Naive thymus-derived CD8-positive, alpha-beta T cell (primary cell): Measurements from ENCODE around the gene DEFB110. TPM values are rescaled to one million over a fixed set of nuclear protein-coding genes. Genes with fewer than 3 reads are reported as not detected.

Experiments used
- ATAC-seq, 2 donors: fragments of 150-1000 bp; cut with Tn5 transposase in 1 of 2; sonication (Bioruptor Pico), chemical (Tn5 transposase) in 1 of 2; 1 replicate in 1 of 2; 2 replicates in 1 of 2; pipeline ENCODE4 v1.10.0; 2021; ENCODE audit warnings: mild to moderate bottlenecking in 2 of 2, moderate library complexity in 2 of 2
- POLR2A ChIA-PET: fragments of 350-600 bp; sonication (Branson Sonifier 250); formaldehyde crosslinking; loops from one replicate; lab custom pipeline; 2021; ENCODE audit warnings: antibody characterized with exemption; lab: Charles Lee
- DNase-seq, 10 donors: peaks; one replicate each; pipeline versions ENCODE4 v3.0.0 to v3.0.0-alpha.2; 2020 to 2022
- H3K27ac Mint-ChIP-seq, 10 donors: one replicate each; pipeline ENCODE4 v1.8.0; 2020 to 2022; ENCODE audit warnings: mild to moderate bottlenecking in 10 of 10, mixed read lengths in 10 of 10, moderate library complexity in 4 of 10, inconsistent platforms in 1 of 10
- H3K27me3 Mint-ChIP-seq, 5 donors: one replicate each; pipeline ENCODE4 v1.8.0; 2021 to 2022; ENCODE audit warnings: mixed read lengths in 5 of 5
- H3K36me3 Mint-ChIP-seq, 3 donors: one replicate each; pipeline ENCODE4 v1.8.0; 2020 to 2022; ENCODE audit warnings: mixed read lengths in 3 of 3, mild to moderate bottlenecking in 2 of 3, inconsistent platforms in 1 of 3
- H3K4me1 Mint-ChIP-seq, 4 donors: one replicate each; pipeline ENCODE4 v1.8.0; 2021 to 2022; ENCODE audit warnings: mixed read lengths in 4 of 4
- H3K4me3 Mint-ChIP-seq, 10 donors: one replicate each; pipeline ENCODE4 v1.8.0; 2020 to 2022; ENCODE audit warnings: mild to moderate bottlenecking in 10 of 10, mixed read lengths in 10 of 10, moderate library complexity in 6 of 10, inconsistent platforms in 1 of 10
- H3K9me3 Mint-ChIP-seq, 9 donors: one replicate each; pipeline ENCODE4 v1.8.0; 2020 to 2022; ENCODE audit warnings: mixed read lengths in 9 of 9, mild to moderate bottlenecking in 3 of 9, inconsistent platforms in 1 of 9, moderate library complexity in 1 of 9
- polyA plus RNA-seq, 3 donors: library from polyadenylated mRNA; unstranded; fragments of 300-500 nt; fragmentation: Illumina TruSeq; gene quantifications; one replicate each; pipeline ENCODE4 v1.2.3, GENCODE V29; 2021
- total RNA-seq, 8 experiments: library from RNA in 2 of 8; stranded (reverse) in 2 of 8; gene quantifications; one replicate each; pipeline ENCODE4 v1.2.3 and lab custom pipeline; 2021 to 2026

Gene DEFB110
- not detected for total RNA-seq
- polyA plus RNA-seq, result not detected
- total RNA-seq (lab: John Stamatoyannopoulos, UW), result 0 reads per million in 6 experiments

DNA sequence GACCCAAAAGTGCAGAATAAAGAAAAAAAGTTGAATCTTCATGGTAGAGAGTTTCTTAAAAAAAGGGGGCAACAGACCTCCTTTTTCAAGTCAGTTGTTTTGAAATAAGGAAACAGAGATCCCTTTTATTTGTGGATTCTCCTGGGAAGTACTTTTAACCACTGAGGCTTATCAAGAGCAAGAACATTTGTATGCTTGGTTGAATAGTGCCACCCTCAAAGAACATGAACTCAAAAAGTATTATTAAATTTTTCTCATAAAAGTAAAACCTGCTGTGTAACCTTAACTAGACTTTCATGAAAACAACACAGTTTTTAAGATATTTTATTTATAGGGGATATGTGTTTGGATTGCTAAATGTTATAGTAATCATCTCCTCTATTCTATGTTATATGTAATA, at the start of gene DEFB110:
TSS of gene DEFB110 (minus strand) at position 101 of the 400 bp plus-strand sequence. CDS start at position 42, 59 bp downstream.
- POLR2A ChIA-PET, result no interaction called here
- H3K36me3 Mint-ChIP-seq, result no peaks in the 10 kb centered on the region

DNA sequence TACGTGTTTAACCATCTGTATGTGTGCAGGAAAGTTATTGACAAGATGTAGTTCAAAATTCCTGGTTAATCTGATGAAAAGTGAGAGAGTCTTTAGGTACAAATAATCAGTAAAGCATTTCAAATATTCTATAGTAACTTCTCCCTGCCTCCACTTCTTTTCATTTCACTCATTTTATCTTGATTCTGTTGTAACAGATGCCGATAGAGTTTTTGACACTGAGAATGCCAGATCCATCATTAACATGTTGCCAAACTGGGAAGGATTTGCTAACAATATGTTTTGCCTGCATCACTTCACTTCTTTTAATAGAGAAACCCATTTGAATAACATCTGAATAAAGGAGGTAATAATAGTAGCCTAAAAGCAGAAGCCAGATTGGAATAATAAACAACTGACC, 48.3 kb upstream of the DEFB110 start:
- H3K27me3 Mint-ChIP-seq, result no peaks in the 10 kb centered on the region
- no peak for DNase-seq
- no peak overlapping the region for H3K4me3 Mint-ChIP-seq
- no peak overlapping the region for H3K27ac Mint-ChIP-seq
- POLR2A ChIA-PET, result no interaction called here
- H3K36me3 Mint-ChIP-seq, result no peaks in the 10 kb centered on the region
- no peak for ATAC-seq
- H3K9me3 Mint-ChIP-seq, result peaks cover 2 to 14% (median 9%) of the 10 kb centered on the region in 9 donors
- no peaks in the 10 kb centered on the region for H3K4me1 Mint-ChIP-seq

More for the DNA sequence above, at the start of gene DEFB110:
- DNase-seq (no peak), ATAC-seq (no peak)
- Mint-ChIP-seq H3K27ac (no peak within 1 kb of the TSS), H3K9me3 (peaks cover 0 to 16% (median 4%) of the 10 kb centered on the region in 9 donors), H3K4me1 (no peaks in the 10 kb centered on the region), H3K4me3 (no peak within 1 kb of the TSS), H3K27me3 (no peaks in the 10 kb centered on the region)

DNA sequence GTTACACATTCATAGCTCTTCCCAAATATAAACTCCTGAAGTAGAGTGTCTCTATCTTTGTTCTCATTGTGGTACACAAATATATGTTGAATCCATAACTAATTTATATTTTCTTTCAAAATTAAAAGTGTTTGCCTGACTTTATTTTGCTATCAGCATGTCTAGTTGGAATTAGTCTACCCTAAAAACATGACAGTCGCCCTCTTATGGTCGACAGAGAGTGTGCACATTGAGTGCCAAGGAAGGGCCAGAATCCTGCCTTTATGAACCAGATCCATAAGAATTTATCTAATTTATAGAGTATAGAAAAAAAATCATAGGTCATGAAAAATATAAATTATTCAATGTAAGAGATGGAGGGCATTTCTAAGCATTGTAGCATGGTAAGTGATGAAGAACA, 40.3 kb upstream of the DEFB110 start:
- H3K27ac Mint-ChIP-seq, result no peak overlapping the region
- DNase-seq (no peak), ATAC-seq (no peak)
- H3K27me3 Mint-ChIP-seq, result peaks cover 0 to 2% (median 0%) of the 10 kb centered on the region in 5 donors
- no peak overlapping the region for H3K4me3 Mint-ChIP-seq
- no peaks in the 10 kb centered on the region for H3K36me3 Mint-ChIP-seq
- peaks cover 0 to 47% (median 3%) of the 10 kb centered on the region in 9 donors for H3K9me3 Mint-ChIP-seq
- POLR2A ChIA-PET, result no interaction called here
- H3K4me1 Mint-ChIP-seq, result no peaks in the 10 kb centered on the region

DNA sequence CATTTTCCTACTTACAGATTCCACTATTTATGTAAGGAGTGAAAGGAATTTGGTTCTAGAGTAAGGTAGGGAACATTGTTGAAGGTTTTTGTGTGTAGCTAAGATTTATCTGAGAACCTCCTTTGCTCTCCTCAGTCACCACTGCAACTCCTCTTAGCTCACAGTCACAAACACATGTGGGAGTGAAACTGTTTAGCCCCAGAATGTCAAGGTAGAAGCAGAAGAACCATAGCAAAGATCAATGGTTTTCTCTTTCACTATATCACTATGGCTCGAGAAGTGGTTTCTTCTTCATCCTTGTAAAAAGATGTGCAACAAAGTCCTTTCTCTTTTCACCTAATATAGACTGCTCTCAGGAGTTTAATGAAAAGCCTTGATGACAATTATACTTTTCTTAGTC, 34.4 kb upstream of the DEFB110 start:
- ATAC-seq (no peak), DNase-seq (no peak)
- Mint-ChIP-seq H3K36me3 (no peaks in the 10 kb centered on the region), H3K27me3 (peaks cover 0 to 2% (median 0%) of the 10 kb centered on the region in 5 donors), H3K4me3 (no peak overlapping the region), H3K27ac (no peak overlapping the region), H3K4me1 (no peaks in the 10 kb centered on the region), H3K9me3 (peaks cover 0 to 14% (median 2%) of the 10 kb centered on the region in 9 donors)
- POLR2A ChIA-PET, result no interaction called here

DNA sequence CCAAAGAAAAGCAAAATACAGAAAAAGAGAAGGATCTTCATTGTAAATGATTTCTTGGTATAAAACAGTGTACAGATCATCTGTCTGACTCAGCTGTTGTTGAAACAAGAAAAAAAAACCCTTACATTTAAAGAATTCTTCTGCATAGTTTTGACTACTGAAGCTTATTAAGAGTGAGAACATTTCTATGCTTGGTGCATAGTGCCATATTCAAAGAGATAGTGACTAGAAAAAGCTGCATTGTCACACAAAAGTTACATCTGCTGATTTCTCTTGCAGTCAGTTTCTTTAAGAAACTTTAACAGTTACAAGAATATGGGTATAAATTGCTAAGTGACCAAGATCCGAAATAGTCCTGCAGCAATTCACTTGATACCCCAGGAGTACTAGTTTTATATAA, 28.0 kb upstream of the DEFB110 start, which contains the start of gene DEFB112:
TSS of gene DEFB112 (minus strand) at position 101 of the 400 bp plus-strand sequence. CDS start at position 41, 60 bp downstream.
- POLR2A ChIA-PET, result no interaction called here
- H3K36me3 Mint-ChIP-seq, result no peaks in the 10 kb centered on the region
- no peaks in the 10 kb centered on the region for H3K4me1 Mint-ChIP-seq
- H3K9me3 Mint-ChIP-seq, result no peaks in the 10 kb centered on the region
- no peak within 1 kb of the TSS for H3K27ac Mint-ChIP-seq
- no peak within 1 kb of the TSS for H3K4me3 Mint-ChIP-seq
- no peak for ATAC-seq
- no peaks in the 10 kb centered on the region for H3K27me3 Mint-ChIP-seq
- no peak for DNase-seq

DNA sequence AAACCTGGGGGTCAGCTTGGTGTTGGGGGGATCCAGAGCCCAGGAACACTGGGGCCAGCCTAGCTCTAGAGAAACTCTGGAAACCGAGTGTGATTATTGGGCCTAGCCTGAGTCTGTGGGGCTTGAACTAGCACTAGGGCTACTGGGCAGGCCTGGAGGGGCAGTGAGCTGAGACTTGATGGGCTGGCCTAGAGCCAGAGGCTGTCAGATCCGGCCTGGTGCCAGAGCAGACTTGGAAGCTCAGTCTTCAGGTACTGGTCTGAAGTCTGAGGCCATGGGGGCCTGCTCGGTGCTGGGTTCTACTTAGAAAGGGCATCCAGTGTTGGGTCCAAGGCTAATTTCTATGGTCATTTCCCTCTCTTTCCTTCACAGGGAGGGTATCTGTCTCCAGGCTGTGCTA, 25.2 kb upstream of the DEFB110 start:
- no peak for DNase-seq
- no peaks in the 10 kb centered on the region for H3K27me3 Mint-ChIP-seq
- no peak overlapping the region for H3K27ac Mint-ChIP-seq
- no peak overlapping the region for H3K4me3 Mint-ChIP-seq
- POLR2A ChIA-PET, result no interaction called here
- no peak for ATAC-seq
- H3K4me1 Mint-ChIP-seq, result no peaks in the 10 kb centered on the region
- no peaks in the 10 kb centered on the region for H3K9me3 Mint-ChIP-seq
- no peaks in the 10 kb centered on the region for H3K36me3 Mint-ChIP-seq

DNA sequence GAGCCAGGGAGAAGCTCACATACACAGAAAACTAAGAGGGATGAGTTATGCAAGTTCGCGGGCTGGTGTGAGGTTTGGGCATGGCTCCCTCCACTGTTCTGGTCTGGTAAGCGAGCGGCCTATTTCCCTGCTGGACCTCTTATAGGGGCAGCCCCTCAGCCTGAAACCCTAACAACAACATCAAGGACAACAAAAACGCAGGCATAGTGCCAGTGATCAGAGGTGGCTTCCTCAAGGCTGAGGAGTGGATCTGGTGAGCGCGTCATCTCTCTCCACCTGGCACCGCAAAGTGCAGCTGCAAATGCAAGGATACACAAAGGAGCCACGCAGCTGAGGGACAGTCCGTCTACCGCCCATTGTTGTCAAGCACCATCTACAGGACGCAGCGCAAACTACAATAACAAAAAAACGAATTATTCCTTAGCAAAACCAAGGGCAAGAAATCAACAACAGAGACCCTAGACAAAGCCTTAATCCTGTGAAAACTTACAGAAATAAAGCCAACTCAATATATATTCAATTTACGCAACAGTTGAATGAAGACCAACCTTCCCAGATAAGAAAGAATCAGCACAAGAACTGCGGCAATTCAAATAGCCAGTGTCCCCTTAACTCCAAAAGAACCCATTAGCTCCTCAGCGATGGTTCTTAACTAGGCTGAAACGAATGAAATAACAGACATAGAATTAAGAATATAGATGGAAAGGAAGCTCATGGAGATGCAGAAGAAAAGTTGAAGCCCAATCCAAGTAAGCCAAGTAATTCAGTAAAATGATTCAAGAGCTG, 9.2 kb upstream of the DEFB110 start:
- Mint-ChIP-seq H3K4me1 (no peaks in the 10 kb centered on the region), H3K27me3 (no peaks in the 10 kb centered on the region), H3K27ac (no peak overlapping the region), H3K4me3 (no peak overlapping the region), H3K9me3 (peaks cover 0 to 35% (median 9%) of the 10 kb centered on the region in 9 donors), H3K36me3 (no peaks in the 10 kb centered on the region)
- no peak for DNase-seq
- POLR2A ChIA-PET, result no interaction called here
- no peak for ATAC-seq

DNA sequence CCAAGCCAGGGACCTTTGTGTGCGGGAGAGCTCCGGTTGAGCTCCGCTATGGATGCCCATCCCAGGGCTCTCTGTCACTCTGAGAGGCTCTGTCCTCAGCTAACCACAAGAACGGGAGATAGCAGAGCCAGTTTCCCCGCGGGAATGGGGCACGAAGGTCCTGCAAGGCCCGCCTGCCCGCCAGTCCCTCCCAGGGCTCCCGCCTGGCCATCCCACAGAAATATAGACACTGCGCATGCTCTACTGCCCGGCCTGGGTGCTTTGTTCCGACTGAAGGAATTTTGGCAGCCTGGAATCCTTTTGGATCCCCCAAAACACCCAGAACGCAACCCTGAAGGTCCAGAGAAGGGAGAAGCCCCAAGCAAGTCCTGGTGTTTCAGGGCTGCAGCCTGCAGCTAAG, 8.6 kb upstream of the DEFB110 start:
- POLR2A ChIA-PET, result no interaction called here
- peaks cover 0 to 41% (median 8%) of the 10 kb centered on the region in 9 donors for H3K9me3 Mint-ChIP-seq
- H3K36me3 Mint-ChIP-seq, result no peaks in the 10 kb centered on the region
- no peak overlapping the region for H3K4me3 Mint-ChIP-seq
- no peak for ATAC-seq
- no peaks in the 10 kb centered on the region for H3K27me3 Mint-ChIP-seq
- DNase-seq, result no peak
- no peaks in the 10 kb centered on the region for H3K4me1 Mint-ChIP-seq
- no peak overlapping the region for H3K27ac Mint-ChIP-seq

DNA sequence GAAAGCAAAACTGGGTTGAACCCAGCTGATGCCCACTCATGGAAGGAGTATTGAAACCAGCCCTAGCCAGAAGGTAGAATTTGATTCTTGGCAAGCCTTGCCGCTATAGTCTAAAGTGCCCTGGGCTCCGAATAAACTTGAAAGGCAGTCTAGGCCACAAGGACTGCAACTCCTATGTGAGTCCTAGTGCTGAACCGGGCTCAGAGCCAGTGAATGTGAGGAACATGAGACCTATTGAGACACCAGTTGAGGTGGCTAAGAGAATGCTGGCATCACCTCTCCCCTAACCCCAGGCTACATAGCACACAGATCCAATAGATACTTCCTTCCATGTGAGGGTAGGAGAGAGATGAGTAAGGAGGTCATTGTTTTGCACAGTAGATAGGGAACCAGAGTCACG, 3.5 kb upstream of the DEFB110 start:
- POLR2A ChIA-PET, result no interaction called here
- Mint-ChIP-seq H3K4me1 (no peaks in the 10 kb centered on the region), H3K27me3 (no peaks in the 10 kb centered on the region), H3K4me3 (no peak overlapping the region), H3K36me3 (no peaks in the 10 kb centered on the region), H3K9me3 (peaks cover 3 to 18% (median 7%) of the 10 kb centered on the region in 9 donors), H3K27ac (no peak overlapping the region)
- ATAC-seq, result no peak
- DNase-seq, result no peak

DNA sequence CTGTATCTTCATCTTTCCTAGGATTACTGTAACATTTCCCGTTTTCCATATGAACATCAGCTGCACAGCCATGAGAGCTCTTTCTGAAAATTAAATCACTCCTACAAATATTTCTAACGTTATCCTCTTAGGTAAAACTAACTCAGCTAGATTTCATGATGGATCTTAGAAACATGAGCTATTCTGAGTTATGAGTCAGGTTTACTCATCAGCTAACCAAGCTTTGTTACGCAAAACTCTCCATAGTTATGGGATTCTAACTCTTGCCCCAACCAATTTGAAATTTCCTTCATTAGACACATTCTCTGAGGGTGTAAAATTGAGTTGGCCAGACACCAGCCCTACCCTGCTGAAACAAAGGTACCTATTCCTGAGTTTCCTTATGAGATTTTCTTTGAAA, 14.0 kb downstream of the DEFB110 start:
- DNase-seq (no peak), ATAC-seq (no peak)
- H3K36me3 Mint-ChIP-seq, result no peaks in the 10 kb centered on the region
- POLR2A ChIA-PET, result no interaction called here
- no peaks in the 10 kb centered on the region for H3K27me3 Mint-ChIP-seq
- H3K4me1 Mint-ChIP-seq, result no peaks in the 10 kb centered on the region
- no peak overlapping the region for H3K27ac Mint-ChIP-seq
- no peak overlapping the region for H3K4me3 Mint-ChIP-seq
- H3K9me3 Mint-ChIP-seq, result peaks cover 0 to 10% (median 0%) of the 10 kb centered on the region in 9 donors

DNA sequence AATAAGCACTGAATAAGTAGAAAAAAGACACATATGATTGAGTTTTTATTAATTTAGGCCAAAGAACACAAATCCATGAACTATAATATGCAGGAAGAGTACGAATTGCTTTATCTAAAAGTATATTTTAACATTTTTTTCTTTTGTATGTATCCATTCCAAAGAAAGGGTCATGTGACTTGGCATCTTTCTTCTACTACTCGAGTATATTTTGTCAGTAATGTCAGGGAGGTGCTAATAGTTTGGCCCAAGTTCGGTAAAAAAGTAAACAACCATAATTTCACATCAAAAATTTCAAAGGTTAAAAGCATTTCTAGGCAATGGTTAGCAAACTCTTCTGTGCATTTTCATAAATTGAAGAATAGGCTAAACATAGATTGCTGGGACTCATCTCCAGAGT, 18.7 kb downstream of the DEFB110 start:
- DNase-seq (no peak), ATAC-seq (no peak)
- Mint-ChIP-seq H3K9me3 (peaks cover 0 to 11% (median 0%) of the 10 kb centered on the region in 9 donors), H3K27ac (no peak overlapping the region), H3K4me1 (no peaks in the 10 kb centered on the region), H3K27me3 (no peaks in the 10 kb centered on the region), H3K4me3 (no peak overlapping the region), H3K36me3 (no peaks in the 10 kb centered on the region)
- POLR2A ChIA-PET, result no interaction called here

DNA sequence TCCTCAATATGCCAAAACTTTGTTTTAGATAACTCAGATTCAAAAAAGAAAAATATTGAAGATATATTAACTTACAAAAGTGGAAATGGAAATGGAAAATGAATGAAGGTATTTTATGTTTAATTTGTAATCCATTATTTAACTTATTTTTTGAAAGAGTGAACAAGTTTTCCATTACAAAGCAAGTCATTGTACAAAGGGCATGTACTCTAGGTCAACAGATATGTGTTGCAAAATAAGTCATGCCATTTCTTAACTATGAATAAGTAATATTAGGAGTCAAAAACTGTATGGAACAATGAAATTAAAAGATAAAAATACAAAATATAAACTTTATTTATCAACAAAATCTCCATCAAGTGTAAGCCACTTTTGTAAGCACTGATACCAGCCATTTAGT, 26.5 kb downstream of the DEFB110 start:
- Mint-ChIP-seq H3K4me1 (no peaks in the 10 kb centered on the region), H3K27ac (no peak overlapping the region), H3K9me3 (peaks cover 0 to 18% (median 0%) of the 10 kb centered on the region in 9 donors), H3K36me3 (no peaks in the 10 kb centered on the region), H3K4me3 (no peak overlapping the region), H3K27me3 (no peaks in the 10 kb centered on the region)
- DNase-seq (no peak), ATAC-seq (no peak)
- POLR2A ChIA-PET, result no interaction called here

DNA sequence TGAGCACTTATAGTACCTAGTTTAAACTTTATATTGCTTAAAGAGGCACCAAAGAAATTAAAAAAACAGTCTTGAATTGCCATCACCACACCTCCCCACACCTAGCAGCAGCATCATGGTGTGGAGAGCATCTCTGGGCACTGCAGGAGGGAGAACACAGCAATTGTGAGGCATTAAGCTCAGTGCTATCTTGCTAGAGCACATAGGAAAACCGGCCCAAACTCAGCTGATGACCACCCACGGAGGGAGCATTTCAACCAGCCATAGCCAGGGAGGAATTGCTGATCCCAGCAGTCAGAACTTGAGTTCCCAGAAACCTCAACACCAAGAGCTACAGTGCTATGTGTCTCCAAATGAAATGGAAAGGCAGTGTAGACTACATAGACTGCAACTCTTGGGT, 32.9 kb downstream of the DEFB110 start:
- DNase-seq (no peak), ATAC-seq (no peak)
- Mint-ChIP-seq H3K4me3 (no peak overlapping the region), H3K27me3 (no peaks in the 10 kb centered on the region), H3K4me1 (no peaks in the 10 kb centered on the region), H3K27ac (no peak overlapping the region), H3K36me3 (no peaks in the 10 kb centered on the region), H3K9me3 (peaks cover 0 to 18% (median 1%) of the 10 kb centered on the region in 9 donors)
- POLR2A ChIA-PET, result no interaction called here

DNA sequence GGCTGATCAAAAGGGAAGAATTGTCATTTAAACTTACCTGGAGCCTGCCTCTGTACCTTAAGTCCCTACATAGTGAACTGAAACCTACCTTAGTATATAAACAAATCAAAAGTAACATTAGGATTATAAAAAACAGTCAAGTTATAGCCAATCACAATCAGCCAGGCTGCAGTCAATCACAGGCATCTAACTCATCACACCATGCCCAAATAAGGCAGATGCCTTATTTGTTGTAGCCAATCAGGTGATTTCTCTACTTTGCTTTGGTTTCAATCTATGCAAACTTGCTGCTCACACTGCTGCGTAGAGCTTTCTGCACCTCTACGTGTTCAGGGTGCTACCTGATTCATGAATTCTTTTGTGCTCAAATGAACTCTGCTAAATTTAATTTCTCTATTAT, 34.0 kb downstream of the DEFB110 start:
- H3K36me3 Mint-ChIP-seq, result no peaks in the 10 kb centered on the region
- POLR2A ChIA-PET, result no interaction called here
- H3K27me3 Mint-ChIP-seq, result no peaks in the 10 kb centered on the region
- no peak overlapping the region for H3K27ac Mint-ChIP-seq
- no peak for DNase-seq
- H3K4me3 Mint-ChIP-seq, result no peak overlapping the region
- no peaks in the 10 kb centered on the region for H3K4me1 Mint-ChIP-seq
- peaks cover 0 to 7% (median 1%) of the 10 kb centered on the region in 9 donors for H3K9me3 Mint-ChIP-seq
- no peak for ATAC-seq
